HG03280 (cell line): ENCODE data around the gene SIRT2.
"Not testable (repeated sequence)": the region's sequence is repeated elsewhere in the genome, so short reads cannot be mapped to it uniquely, and the experiment has no call there.

Source experiments
- ATAC-seq: cut with Tn5 transposase; IDR thresholded peaks from one replicate; pipeline ENCODE4 v1.9.1; 2021; ENCODE audit warnings: mild to moderate bottlenecking, moderate library complexity; ENCODE audit not compliant: unreplicated experiment

The SIRT2 gene

GRCh38 chr19:38869160-38869835 is 30.1 kb downstream of the SIRT2 start:
- no peak for ATAC-seq

GRCh38 chr19:38868551-38868950 is 30.9 kb downstream of the SIRT2 start:
- ATAC-seq = no peak

- no peak for ATAC-seq
These were observed 32.1 kb downstream of the SIRT2 start for GRCh38 chr19:38867171-38867780.

GRCh38 chr19:38862321-38863059 is 36.9 kb downstream of the SIRT2 start:
- ATAC-seq = no peak

- no peak for ATAC-seq
These were observed 38.0 kb downstream of the SIRT2 start for GRCh38 chr19:38861368-38861767.

- ATAC-seq = not testable (repeated sequence)
These were observed 39.7 kb downstream of the SIRT2 start for GRCh38 chr19:38859631-38860204.

GRCh38 chr19:38856813-38857212 is 42.6 kb downstream of the SIRT2 start:
- ATAC-seq = no peak

- not testable (repeated sequence) for ATAC-seq
These were observed 43.7 kb downstream of the SIRT2 start for GRCh38 chr19:38855751-38856150.

- ATAC-seq = not testable (repeated sequence)
These were observed 44.5 kb downstream of the SIRT2 start for GRCh38 chr19:38854961-38855360.

- no peak for ATAC-seq
These were observed 46.2 kb downstream of the SIRT2 start for GRCh38 chr19:38853214-38853613.

- no peak for ATAC-seq
These were observed 47.0 kb downstream of the SIRT2 start for GRCh38 chr19:38852231-38853044.

- ATAC-seq = peak; percentile 28
These were observed 47.7 kb downstream of the SIRT2 start for GRCh38 chr19:38851622-38852230.

- no peak for ATAC-seq
These were observed 48.3 kb downstream of the SIRT2 start for GRCh38 chr19:38850976-38851621.

- ATAC-seq = peak; percentile 66
These were observed 48.9 kb downstream of the SIRT2 start for GRCh38 chr19:38850436-38850975.

GRCh38 chr19:38849860-38850435 is 49.5 kb downstream of the SIRT2 start, which contains the start of gene HNRNPL:
HNRNPL (minus strand) TSS chr19:38849986; CDS start chr19:38849966, 20 bp downstream.
- peak; percentile 52 for ATAC-seq

GRCh38 chr19:38849147-38849859 is 50.1 kb downstream of the SIRT2 start:
- ATAC-seq = peak; percentile 30

- ATAC-seq = no peak
These were observed 50.9 kb downstream of the SIRT2 start for GRCh38 chr19:38848299-38849146.

GRCh38 chr19:38846097-38846496 is 53.3 kb downstream of the SIRT2 start:
- no peak for ATAC-seq
